GM12878 (cell line): ENCODE data around the gene HMCN2. TPM values are rescaled to one million over a fixed set of nuclear protein-coding genes. Genes with fewer than 3 reads are reported as not detected.

Source experiments
- ATAC-seq: fragments of 200-7000 bp; cut with Tn5 transposase; 3 replicates; pipeline ENCODE4 v1.9.1; 2020; ENCODE audit warnings: mild to moderate bottlenecking, moderate library complexity
- BruUV-seq: library from RNA; stranded (reverse); fragments of 400-500 nt; replicated peaks from 2 replicates; lab custom pipeline; 2021; lab: Mats Ljungman, UMichigan
- CTCF ChIA-PET: fragments of 300-600 bp; sonication (Branson Sonifier 250); formaldehyde crosslinking; extraction: SDS; loops from one replicate; lab custom pipeline; 2021; ENCODE audit warnings: inconsistent platforms; lab: Yijun Ruan, JAX
- POLR2A ChIA-PET: fragments of 350-600 bp; formaldehyde crosslinking; extraction: SDS; loops from one replicate; lab custom pipeline; 2021; ENCODE audit warnings: inconsistent platforms; lab: Charles Lee
- RAD21 ChIA-PET: fragments of 300-600 bp; sonication (Branson Sonifier 250); formaldehyde crosslinking; loops from one replicate; lab custom pipeline; 2023; ENCODE audit warnings: antibody characterized with exemption; ENCODE audit not compliant: unreplicated experiment; lab: Charles Lee
- SMC1A ChIA-PET: fragments of 300-600 bp; sonication (Branson Sonifier 250); formaldehyde crosslinking; loops from one replicate; lab custom pipeline; 2023; ENCODE audit not compliant: unreplicated experiment, uncharacterized antibody; lab: Charles Lee
- DNase-seq: peaks from one replicate; pipeline ENCODE4 v3.0.0-alpha.2; 2011; ENCODE audit warnings: low read depth, low spot score
- FAIRE-seq: peaks from 3 replicates; lab custom pipeline; 2011; peaks lifted over from hg19 to GRCh38; lab: Jason Lieb, UNC
- H2AFZ ChIP-seq: 2 replicates; pipeline ENCODE4 v1.6.0; 2011; ENCODE audit warnings: low read depth, low read length, control low read depth; ENCODE audit not compliant: control insufficient read depth
- H3K27ac ChIP-seq: 2 replicates; pipeline ENCODE4 v1.5.1; 2011; ENCODE audit warnings: control low read depth; ENCODE audit not compliant: control insufficient read depth, insufficient read depth
- H3K27me3 ChIP-seq, 2 experiments: replicated peaks in 1 of 2; 2 replicates each; pipeline versions ENCODE4 v1.6.0 to v1.6.1; 2011; ENCODE audit warnings: low read length in 1 of 2; ENCODE audit not compliant: control insufficient read depth in 2 of 2, insufficient read depth in 2 of 2
- H3K36me3 ChIP-seq, 2 experiments: 2 replicates each; pipeline ENCODE4 v1.5.1; 2011; ENCODE audit warnings: low read length in 1 of 2; ENCODE audit not compliant: control insufficient read depth in 2 of 2, insufficient read depth in 2 of 2
- H3K4me1 ChIP-seq: 2 replicates; pipeline ENCODE4 v1.6.1; 2011; ENCODE audit warnings: mild to moderate bottlenecking, low read length, moderate library complexity, mixed read lengths; ENCODE audit not compliant: control insufficient read depth, insufficient read depth
- H3K4me2 ChIP-seq: 2 replicates; pipeline ENCODE4 v1.6.0; 2011; ENCODE audit warnings: control low read depth; ENCODE audit not compliant: control insufficient read depth, insufficient read depth
- H3K4me3 ChIP-seq: fragments of 200-600 bp; sonication (generic); 2 replicates; pipeline ENCODE4 v1.5.1; 2016
- H3K79me2 ChIP-seq: 2 replicates; pipeline ENCODE4 v1.6.0; 2011; ENCODE audit warnings: low read length; ENCODE audit not compliant: control insufficient read depth, insufficient read depth
- H3K9ac ChIP-seq: 2 replicates; pipeline ENCODE4 v1.8.0; 2011; ENCODE audit warnings: low read length, control low read depth, mixed read lengths; ENCODE audit not compliant: control insufficient read depth, insufficient read depth
- H3K9me3 ChIP-seq: replicated peaks from 3 replicates; pipeline ENCODE4 v1.5.1; 2011; ENCODE audit warnings: mild to moderate bottlenecking, low read length; ENCODE audit not compliant: control insufficient read depth, insufficient read depth
- H4K20me1 ChIP-seq: 2 replicates; pipeline ENCODE4 v1.6.0; 2011; ENCODE audit not compliant: control insufficient read depth, insufficient read depth
- BHLHE40 ChIP-seq, 2 experiments: fragments of 450-650 bp in 1 of 2; IDR thresholded peaks; 2 replicates each; pipeline ENCODE4 v1.6.1; 2011 to 2017; ENCODE audit warnings: low read depth in 2 of 2, borderline replicate concordance in 1 of 2, improper control_type of control experiment in 1 of 2, low read length in 1 of 2, mild to moderate bottlenecking in 1 of 2
- HDAC2 ChIP-seq: fragments of 200-600 bp; sonication (generic); IDR thresholded peaks from 2 replicates; pipeline ENCODE4 v1.6.1; 2017
- PAX8 ChIP-seq: fragments of 450-650 bp; IDR thresholded peaks from 2 replicates; pipeline ENCODE4 v1.6.1; 2017; ENCODE audit warnings: mild to moderate bottlenecking, moderate library complexity
- POLR2AphosphoS5 ChIP-seq: IDR thresholded peaks from 2 replicates; pipeline ENCODE4 v1.6.1; 2011; ENCODE audit warnings: mild to moderate bottlenecking, low read length, inconsistent platforms
- SREBF1 ChIP-seq: IDR thresholded peaks from 2 replicates; pipeline ENCODE4 v1.6.1; 2012; ENCODE audit warnings: mild to moderate bottlenecking, low read length
- SUZ12 ChIP-seq: fragments of 200-600 bp; sonication (generic); IDR thresholded peaks from one replicate; pipeline ENCODE4 v1.6.1; 2018; ENCODE audit warnings: antibody characterized with exemption, mild to moderate bottlenecking; ENCODE audit not compliant: unreplicated experiment
- ZNF384 ChIP-seq: IDR thresholded peaks from 2 replicates; pipeline ENCODE4 v1.6.1; 2012; ENCODE audit warnings: low read depth, mild to moderate bottlenecking, low read length, improper control_type of control experiment, borderline replicate concordance
- WGBS: methylation state at CpG from one replicate; pipeline ENCODE4 v1.1.6; 2016; ENCODE audit warnings: low lambda C conversion rate; ENCODE audit not compliant: insufficient replicate concordance, insufficient coverage; ENCODE audit errors: missing lambda C conversion rate; 5-methylcytosine and 5-hydroxymethylcytosine counted together
- in situ Hi-C: fragments of 300-500 bp; cut with MboI; formaldehyde crosslinking; loops from 9 replicates; pipeline ENCODE4 v1.14.3; 2018; ENCODE audit warnings: mixed read lengths
- intact Hi-C: fragments of 100-400 bp; cut with micrococcal nuclease; formaldehyde crosslinking; loops from one replicate; pipeline ENCODE4 v1.14.2; 2022; ENCODE audit not compliant: unreplicated experiment
- polyA plus RNA-seq, 11 experiments: library from polyadenylated mRNA; depleted of rRNA in 4 of 11; unstranded in 6 of 11; stranded (reverse) in 5 of 11; fragments of >200 nt; fragmentation: Nextera tagmentation in 4 of 11; fragmentation: Illumina TruSeq in 1 of 11; extraction: Ambion mirVana in 4 of 11; extraction: Trizol in 1 of 11; gene quantifications; 1 replicate in 1 of 11; 2 replicates in 10 of 11; pipeline versions ENCODE4 v1.2.1 to v1.2.3, GENCODE V29; 2011 to 2016; ENCODE audit warnings: inconsistent platforms in 2 of 11, missing spikeins in 2 of 11, low read depth in 1 of 11
- total RNA-seq, 4 experiments: library from RNA; depleted of rRNA in 3 of 4; stranded (reverse); fragments of >200 nt in 3 of 4; fragmentation: Illumina TruSeq in 1 of 4; extraction: Trizol in 1 of 4; gene quantifications; 2 replicates each; pipeline versions ENCODE4 v1.2.1 to v1.2.3, GENCODE V29; 2013 to 2021
- TF ChIP-seq, protein P1 (sequence below): fragments of 450-650 bp; IDR thresholded peaks from 2 replicates; pipeline ENCODE4 v1.6.1; 2017; ENCODE audit warnings: antibody characterized with exemption, mild to moderate bottlenecking, moderate library complexity

The HMCN2 gene
- total and polyA plus RNA-seq, 10 of the 15 experiments (the other 5 are each of a cell fraction or from before 2014, with no cell fraction given): 0.04 TPM; not detected in 9

GRCh38 chr9:130391866-130392265, 126.3 kb downstream of the HMCN2 start (continued):
- no peak for TF ChIP-seq POLR2AphosphoS5
- no peak for TF ChIP-seq BHLHE40 (IDR thresholded peaks at IDR 0.05; ENCODE audit: borderline replicate concordance in 1 of 2, low read depth in 2 of 2, low read length in 1 of 2)
- no peak for TF ChIP-seq SREBF1
- TF ChIP-seq, all 136 proteins: peak for 0

DNA sequence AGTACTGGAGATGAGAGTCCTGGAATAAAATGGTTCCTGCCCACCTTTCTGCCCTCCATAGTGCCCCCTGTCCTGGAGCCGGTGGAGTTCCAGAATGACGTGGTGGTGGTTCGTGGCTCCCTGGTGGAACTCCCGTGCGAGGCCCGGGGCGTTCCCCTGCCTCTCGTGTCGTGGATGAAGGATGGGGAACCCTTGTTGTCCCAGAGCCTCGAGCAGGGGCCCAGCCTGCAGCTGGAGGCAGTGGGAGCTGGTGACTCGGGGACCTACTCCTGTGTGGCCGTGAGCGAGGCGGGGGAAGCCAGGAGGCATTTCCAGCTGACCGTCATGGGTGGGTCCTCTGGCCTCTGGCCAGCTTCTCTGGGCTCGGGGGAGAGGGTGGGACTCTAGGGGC, 128.1 kb downstream of the HMCN2 start:
- no peak for FAIRE-seq
- Histone ChIP-seq H3K9me3 (no peaks in the 10 kb centered on the region; the same call in 2 of the 3 replicates), H3K27ac (no peak overlapping the region), H3K4me1 (no peaks in the 10 kb centered on the region), H3K27me3 (no peaks in the 10 kb centered on the region), H2AFZ (no peak overlapping the region), H3K9ac (no peak overlapping the region), H3K79me2 (no peaks in the 10 kb centered on the region), H3K36me3 (no peaks in the 10 kb centered on the region), H3K4me2 (no peak overlapping the region), H3K4me3 (no peak overlapping the region), H4K20me1 (no peaks in the 10 kb centered on the region)
- no TSS peak for BruUV-seq
- no peak for ATAC-seq
- intact Hi-C loops (no loop called here), in situ Hi-C loops (no loop called here)
- POLR2A ChIA-PET: no interaction called here
- SMC1A ChIA-PET: no interaction called here
- CTCF ChIA-PET: no interaction called here
- 16% methylated on average over 16 of the region's 16 CpGs for WGBS
- TF ChIP-seq PAX8 (no peak), HDAC2 (no peak), SUZ12 (no peak), ZNF384 (no peak)
- TF ChIP-seq, protein P1, sequence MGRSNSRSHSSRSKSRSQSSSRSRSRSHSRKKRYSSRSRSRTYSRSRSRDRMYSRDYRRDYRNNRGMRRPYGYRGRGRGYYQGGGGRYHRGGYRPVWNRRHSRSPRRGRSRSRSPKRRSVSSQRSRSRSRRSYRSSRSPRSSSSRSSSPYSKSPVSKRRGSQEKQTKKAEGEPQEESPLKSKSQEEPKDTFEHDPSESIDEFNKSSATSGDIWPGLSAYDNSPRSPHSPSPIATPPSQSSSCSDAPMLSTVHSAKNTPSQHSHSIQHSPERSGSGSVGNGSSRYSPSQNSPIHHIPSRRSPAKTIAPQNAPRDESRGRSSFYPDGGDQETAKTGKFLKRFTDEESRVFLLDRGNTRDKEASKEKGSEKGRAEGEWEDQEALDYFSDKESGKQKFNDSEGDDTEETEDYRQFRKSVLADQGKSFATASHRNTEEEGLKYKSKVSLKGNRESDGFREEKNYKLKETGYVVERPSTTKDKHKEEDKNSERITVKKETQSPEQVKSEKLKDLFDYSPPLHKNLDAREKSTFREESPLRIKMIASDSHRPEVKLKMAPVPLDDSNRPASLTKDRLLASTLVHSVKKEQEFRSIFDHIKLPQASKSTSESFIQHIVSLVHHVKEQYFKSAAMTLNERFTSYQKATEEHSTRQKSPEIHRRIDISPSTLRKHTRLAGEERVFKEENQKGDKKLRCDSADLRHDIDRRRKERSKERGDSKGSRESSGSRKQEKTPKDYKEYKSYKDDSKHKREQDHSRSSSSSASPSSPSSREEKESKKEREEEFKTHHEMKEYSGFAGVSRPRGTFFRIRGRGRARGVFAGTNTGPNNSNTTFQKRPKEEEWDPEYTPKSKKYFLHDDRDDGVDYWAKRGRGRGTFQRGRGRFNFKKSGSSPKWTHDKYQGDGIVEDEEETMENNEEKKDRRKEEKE: no peak
- no peak for DNase-seq
- RAD21 ChIA-PET: interaction anchor here (0.5 kb wide), 1 partner anchor 1738 kb away, joined by 3 read pairs; no protein-coding TSS in a partner anchor
